ENCODE measurements around the gene EPB41L1.

Gene EPB41L1

DNA sequence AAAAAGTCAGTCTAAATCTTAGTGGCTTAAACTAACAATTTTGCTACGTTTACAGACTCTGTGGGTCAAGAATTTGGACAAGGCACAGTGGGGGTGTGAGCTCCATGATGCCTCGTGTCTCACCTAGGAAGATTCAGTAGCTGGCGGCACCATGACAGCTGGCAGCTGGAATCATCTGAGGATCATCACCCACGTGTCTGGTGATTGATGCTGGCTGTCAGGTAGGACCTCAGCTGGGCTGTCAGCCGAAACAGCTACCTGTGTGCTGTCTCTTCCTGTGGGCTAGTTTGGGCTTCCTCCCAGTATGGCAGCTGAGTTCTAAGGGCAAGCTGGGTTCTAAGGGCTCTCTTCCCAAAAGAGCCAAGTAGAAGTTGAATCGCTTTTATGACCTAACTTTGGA lies 125.2 kb downstream of the EPB41L1 start:
- Histone ChIP-seq H3K4me3 (replicated peaks; ENCODE audit: insufficient read depth, low read length) (no peak overlapping the region), H3K27me3 (ENCODE audit: insufficient read depth, poor library complexity, severe bottlenecking) (no peaks in the 10 kb centered on the region), H3K27ac (replicated peaks) (no peak overlapping the region)
- TF ChIP-seq, protein P1, sequence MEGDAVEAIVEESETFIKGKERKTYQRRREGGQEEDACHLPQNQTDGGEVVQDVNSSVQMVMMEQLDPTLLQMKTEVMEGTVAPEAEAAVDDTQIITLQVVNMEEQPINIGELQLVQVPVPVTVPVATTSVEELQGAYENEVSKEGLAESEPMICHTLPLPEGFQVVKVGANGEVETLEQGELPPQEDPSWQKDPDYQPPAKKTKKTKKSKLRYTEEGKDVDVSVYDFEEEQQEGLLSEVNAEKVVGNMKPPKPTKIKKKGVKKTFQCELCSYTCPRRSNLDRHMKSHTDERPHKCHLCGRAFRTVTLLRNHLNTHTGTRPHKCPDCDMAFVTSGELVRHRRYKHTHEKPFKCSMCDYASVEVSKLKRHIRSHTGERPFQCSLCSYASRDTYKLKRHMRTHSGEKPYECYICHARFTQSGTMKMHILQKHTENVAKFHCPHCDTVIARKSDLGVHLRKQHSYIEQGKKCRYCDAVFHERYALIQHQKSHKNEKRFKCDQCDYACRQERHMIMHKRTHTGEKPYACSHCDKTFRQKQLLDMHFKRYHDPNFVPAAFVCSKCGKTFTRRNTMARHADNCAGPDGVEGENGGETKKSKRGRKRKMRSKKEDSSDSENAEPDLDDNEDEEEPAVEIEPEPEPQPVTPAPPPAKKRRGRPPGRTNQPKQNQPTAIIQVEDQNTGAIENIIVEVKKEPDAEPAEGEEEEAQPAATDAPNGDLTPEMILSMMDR (IDR thresholded peaks at IDR 0.05; ENCODE audit: insufficient read depth, low read length), result no peak
- TF ChIP-seq, protein P2, sequence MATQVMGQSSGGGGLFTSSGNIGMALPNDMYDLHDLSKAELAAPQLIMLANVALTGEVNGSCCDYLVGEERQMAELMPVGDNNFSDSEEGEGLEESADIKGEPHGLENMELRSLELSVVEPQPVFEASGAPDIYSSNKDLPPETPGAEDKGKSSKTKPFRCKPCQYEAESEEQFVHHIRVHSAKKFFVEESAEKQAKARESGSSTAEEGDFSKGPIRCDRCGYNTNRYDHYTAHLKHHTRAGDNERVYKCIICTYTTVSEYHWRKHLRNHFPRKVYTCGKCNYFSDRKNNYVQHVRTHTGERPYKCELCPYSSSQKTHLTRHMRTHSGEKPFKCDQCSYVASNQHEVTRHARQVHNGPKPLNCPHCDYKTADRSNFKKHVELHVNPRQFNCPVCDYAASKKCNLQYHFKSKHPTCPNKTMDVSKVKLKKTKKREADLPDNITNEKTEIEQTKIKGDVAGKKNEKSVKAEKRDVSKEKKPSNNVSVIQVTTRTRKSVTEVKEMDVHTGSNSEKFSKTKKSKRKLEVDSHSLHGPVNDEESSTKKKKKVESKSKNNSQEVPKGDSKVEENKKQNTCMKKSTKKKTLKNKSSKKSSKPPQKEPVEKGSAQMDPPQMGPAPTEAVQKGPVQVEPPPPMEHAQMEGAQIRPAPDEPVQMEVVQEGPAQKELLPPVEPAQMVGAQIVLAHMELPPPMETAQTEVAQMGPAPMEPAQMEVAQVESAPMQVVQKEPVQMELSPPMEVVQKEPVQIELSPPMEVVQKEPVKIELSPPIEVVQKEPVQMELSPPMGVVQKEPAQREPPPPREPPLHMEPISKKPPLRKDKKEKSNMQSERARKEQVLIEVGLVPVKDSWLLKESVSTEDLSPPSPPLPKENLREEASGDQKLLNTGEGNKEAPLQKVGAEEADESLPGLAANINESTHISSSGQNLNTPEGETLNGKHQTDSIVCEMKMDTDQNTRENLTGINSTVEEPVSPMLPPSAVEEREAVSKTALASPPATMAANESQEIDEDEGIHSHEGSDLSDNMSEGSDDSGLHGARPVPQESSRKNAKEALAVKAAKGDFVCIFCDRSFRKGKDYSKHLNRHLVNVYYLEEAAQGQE (IDR thresholded peaks at IDR 0.05; ENCODE audit: insufficient replicate concordance, low read depth), result no peak
- no peak for TF ChIP-seq GABPA (IDR thresholded peaks at IDR 0.05; ENCODE audit: low read depth)
- no peak for TF ChIP-seq POLR2AphosphoS5 (IDR thresholded peaks at IDR 0.05; ENCODE audit: low read depth)
- TF ChIP-seq SPI1 (IDR thresholded peaks at IDR 0.05; ENCODE audit: borderline replicate concordance, low read depth), result no peak
- DNase-seq (ENCODE audit: low read depth in 1 of 2, low spot score in 1 of 2), result no peak

DNA sequence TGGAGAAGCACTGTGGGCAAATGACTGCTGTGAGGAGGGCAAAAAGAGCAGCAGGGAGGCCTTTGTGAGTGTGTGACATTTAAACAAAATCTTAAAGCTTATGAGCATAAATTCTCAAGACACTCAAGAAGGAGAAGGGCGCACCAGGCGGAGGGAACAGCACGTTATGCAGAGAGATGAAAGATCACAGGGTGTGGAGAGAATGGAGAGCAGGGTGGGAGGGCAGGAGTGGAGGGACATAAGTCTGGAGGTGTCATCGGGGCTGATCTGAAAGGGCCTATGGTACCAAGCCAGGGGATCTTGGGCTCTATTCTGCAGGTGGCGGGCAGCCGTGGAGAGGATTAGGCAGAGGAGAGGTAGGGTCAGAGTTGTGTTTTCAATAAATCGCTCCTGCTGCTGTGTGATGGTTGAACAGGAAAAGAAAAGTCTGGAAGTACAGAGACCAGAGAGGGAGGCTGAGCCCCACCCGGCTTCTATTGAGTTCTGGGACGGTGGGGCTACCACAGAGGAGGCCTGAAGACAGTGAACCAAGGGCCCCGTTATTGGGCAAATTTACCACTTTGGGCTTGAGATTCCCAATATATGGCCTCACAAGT lies 127.3 kb downstream of the EPB41L1 start:
- no peaks in the 10 kb centered on the region for H3K27me3 ChIP-seq (ENCODE audit: insufficient read depth, poor library complexity, severe bottlenecking)
- DNase-seq (ENCODE audit: low read depth in 1 of 2, low spot score in 1 of 2), result no peak
- H3K4me3 ChIP-seq (replicated peaks; ENCODE audit: insufficient read depth, low read length), result no peak overlapping the region
- no peak for TF ChIP-seq SPI1 (IDR thresholded peaks at IDR 0.05; ENCODE audit: borderline replicate concordance, low read depth)
- TF ChIP-seq, protein P1 (IDR thresholded peaks at IDR 0.05; ENCODE audit: insufficient read depth, low read length), result no peak
- TF ChIP-seq, protein P2 (IDR thresholded peaks at IDR 0.05; ENCODE audit: insufficient replicate concordance, low read depth), result no peak
- no peak for TF ChIP-seq POLR2AphosphoS5 (IDR thresholded peaks at IDR 0.05; ENCODE audit: low read depth)
- TF ChIP-seq GABPA (IDR thresholded peaks at IDR 0.05; ENCODE audit: low read depth), result no peak
- H3K27ac ChIP-seq (replicated peaks), result no peak overlapping the region

Measured in HL-60 (cell line).